DMS153 (cell line): ENCODE results near the gene PMFBP1.
A peak's percentile ranks its signal among the peaks of the same experiment; 100 is the strongest.

Experiments
- DNase-seq: peaks from one replicate; lab custom pipeline; 2025; lab: John Stamatoyannopoulos, UW

PMFBP1 gene

GRCh38 chr16:72172105-72173034 lies at the start of gene PMFBP1:
Gene PMFBP1 (minus strand): TSS chr16:72172155. CDS start chr16:72171208, 947 bp downstream.
- peak; percentile 68 for DNase-seq

GRCh38 chr16:72221630-72222024 lies 49.7 kb upstream of the PMFBP1 start:
- no peak for DNase-seq

GRCh38 chr16:72220875-72221629 lies 49.1 kb upstream of the PMFBP1 start:
- no peak for DNase-seq

GRCh38 chr16:72219282-72219681 lies 47.3 kb upstream of the PMFBP1 start:
- no peak for DNase-seq

- DNase-seq: no peak
Measured at GRCh38 chr16:72216767-72217166, 44.8 kb upstream of the PMFBP1 start.

- DNase-seq: no peak
Measured at GRCh38 chr16:72214821-72215220, 42.9 kb upstream of the PMFBP1 start.

- no peak for DNase-seq
Measured at GRCh38 chr16:72211110-72211509, 39.2 kb upstream of the PMFBP1 start.

GRCh38 chr16:72210555-72210954 lies 38.6 kb upstream of the PMFBP1 start:
- no peak for DNase-seq

- DNase-seq: no peak
Measured at GRCh38 chr16:72210072-72210471, 38.1 kb upstream of the PMFBP1 start.

- DNase-seq: no peak
Measured at GRCh38 chr16:72206299-72206698, 34.3 kb upstream of the PMFBP1 start.

GRCh38 chr16:72203401-72203800 lies 31.4 kb upstream of the PMFBP1 start:
- DNase-seq: no peak

- no peak for DNase-seq
Measured at GRCh38 chr16:72202014-72202413, 30.1 kb upstream of the PMFBP1 start.

GRCh38 chr16:72201387-72201786 lies 29.4 kb upstream of the PMFBP1 start:
- DNase-seq: peak; percentile 33

GRCh38 chr16:72199761-72200337 lies 27.9 kb upstream of the PMFBP1 start:
- no peak for DNase-seq

GRCh38 chr16:72198771-72199201 lies 26.8 kb upstream of the PMFBP1 start:
- DNase-seq: peak; percentile 42

GRCh38 chr16:72198021-72198711 lies 26.2 kb upstream of the PMFBP1 start:
- peak; percentile 32 for DNase-seq

- DNase-seq: no peak
Measured at GRCh38 chr16:72197545-72197944, 25.6 kb upstream of the PMFBP1 start.

- DNase-seq: no peak
Measured at GRCh38 chr16:72195609-72196008, 23.7 kb upstream of the PMFBP1 start.

GRCh38 chr16:72191551-72191950 lies 19.6 kb upstream of the PMFBP1 start:
- no peak for DNase-seq

GRCh38 chr16:72189865-72190371 lies 18.0 kb upstream of the PMFBP1 start:
- no peak for DNase-seq

GRCh38 chr16:72188541-72188940 lies 16.6 kb upstream of the PMFBP1 start:
- no peak for DNase-seq

- no peak for DNase-seq
Measured at GRCh38 chr16:72187551-72187950, 15.6 kb upstream of the PMFBP1 start.
